HepG2 (cell line): ENCODE results near the gene METRN. TPM values are rescaled to one million over a fixed set of nuclear protein-coding genes. Genes with fewer than 3 reads are reported as not detected.

Experiments
- BCL6 ChIP-seq: IDR thresholded peaks from 2 replicates; pipeline ENCODE4 v1.6.1; 2016; ENCODE audit warnings: missing genetic modification reagents, missing compliant biosample characterization
- HNF1A ChIP-seq, 2 experiments: sonication (generic) in 1 of 2; formaldehyde crosslinking in 1 of 2; IDR thresholded peaks; 2 replicates each; pipeline versions ENCODE4 v1.4.0 to v1.6.1; 2016 to 2020; ENCODE audit warnings: borderline replicate concordance in 1 of 2, low read depth in 1 of 2, mild to moderate bottlenecking in 1 of 2, missing genetic modification reagents in 1 of 2
- KDM6A ChIP-seq: IDR thresholded peaks from 2 replicates; pipeline ENCODE4 v1.6.1; 2016; ENCODE audit warnings: low read depth
- RARA ChIP-seq: IDR thresholded peaks from 2 replicates; pipeline ENCODE4 v1.6.1; 2016; ENCODE audit warnings: missing genetic modification reagents, missing compliant biosample characterization
- RFX5 ChIP-seq: IDR thresholded peaks from 2 replicates; pipeline ENCODE4 v1.6.1; 2011; ENCODE audit warnings: low read depth, low read length, improper control_type of control experiment
- SAP130 ChIP-seq: IDR thresholded peaks from 2 replicates; pipeline ENCODE4 v1.6.1; 2016; ENCODE audit warnings: low read depth
- TCF7 ChIP-seq: sonication (generic); IDR thresholded peaks from 2 replicates; pipeline ENCODE4 v1.6.1; 2016; ENCODE audit warnings: antibody characterized with exemption, low read depth
- TCF7L2 ChIP-seq: IDR thresholded peaks from 2 replicates; pipeline ENCODE4 v1.6.1; 2011; ENCODE audit warnings: mild to moderate bottlenecking, low read depth, low read length, moderate library complexity
- ZBTB7A ChIP-seq: sonication (generic); formaldehyde crosslinking; IDR thresholded peaks from 2 replicates; pipeline ENCODE4 v1.8.0; 2022; ENCODE audit warnings: mild to moderate bottlenecking, missing genetic modification reagents
- ZEB1 ChIP-seq: IDR thresholded peaks from 2 replicates; pipeline ENCODE4 v1.6.1; 2012; ENCODE audit warnings: mild to moderate bottlenecking, low read depth, inconsistent platforms; ENCODE audit not compliant: insufficient replicate concordance
- ZNF124 ChIP-seq: sonication (generic); formaldehyde crosslinking; IDR thresholded peaks from 2 replicates; pipeline ENCODE4 v1.4.0; 2020; ENCODE audit warnings: missing genetic modification reagents
- ZNF414 ChIP-seq: sonication (generic); formaldehyde crosslinking; IDR thresholded peaks from 2 replicates; pipeline ENCODE4 v1.5.0; 2020; ENCODE audit warnings: missing genetic modification reagents
- ZNF441 ChIP-seq: sonication (generic); formaldehyde crosslinking; IDR thresholded peaks from 2 replicates; pipeline ENCODE4 v1.7.0; 2021; ENCODE audit warnings: missing genetic modification reagents, borderline replicate concordance
- ZNF589 ChIP-seq: sonication (generic); formaldehyde crosslinking; conservative IDR thresholded peaks from 2 replicates; pipeline ENCODE4 v1.8.0; 2022; ENCODE audit warnings: mild to moderate bottlenecking, moderate library complexity, missing genetic modification reagents
- ZNF704 ChIP-seq: sonication (generic); formaldehyde crosslinking; IDR thresholded peaks from 2 replicates; pipeline ENCODE4 v1.8.1; 2023; ENCODE audit warnings: mild to moderate bottlenecking, inconsistent platforms, moderate library complexity, missing genetic modification reagents, borderline replicate concordance
- polyA plus RNA-seq, 8 experiments: library from polyadenylated mRNA; depleted of rRNA in 3 of 8; stranded (reverse) in 7 of 8; unstranded in 1 of 8; fragments of >200 nt; fragmentation: Illumina TruSeq in 4 of 8; extraction: Trizol in 4 of 8; gene quantifications; 2 replicates each; pipeline versions ENCODE4 v1.2.1 to v1.2.3, GENCODE V29; 2011 to 2016; ENCODE audit warnings: low read depth in 4 of 8, missing spikeins in 1 of 8, mixed read lengths in 1 of 8; ENCODE audit not compliant: insufficient read depth in 1 of 8
- total RNA-seq, 5 experiments: library from RNA; depleted of rRNA; stranded (reverse); fragments of >200 nt; fragmentation: Illumina TruSeq; extraction: Trizol; gene quantifications; 2 replicates each; pipeline ENCODE4 v1.2.3, GENCODE V29; 2016; ENCODE audit warnings: low read depth in 1 of 5
- TF ChIP-seq, protein P1 (sequence below): sonication (generic); formaldehyde crosslinking; IDR thresholded peaks from 2 replicates; pipeline ENCODE4 v1.4.0; 2020; ENCODE audit warnings: missing genetic modification reagents, low read depth, mild to moderate bottlenecking, borderline replicate concordance
- TF ChIP-seq, protein P2 (sequence below): sonication (generic); formaldehyde crosslinking; IDR thresholded peaks from 2 replicates; pipeline ENCODE4 v1.5.0; 2020; ENCODE audit warnings: mild to moderate bottlenecking, missing genetic modification reagents
- TF ChIP-seq, protein P3 (sequence below): sonication (generic); formaldehyde crosslinking; conservative IDR thresholded peaks from 2 replicates; pipeline ENCODE4 v1.8.0; 2022; ENCODE audit warnings: missing genetic modification reagents

The METRN gene
- total and polyA plus RNA-seq, 2 of the 13 experiments (the other 11 are each of a cell fraction or from before 2014, with no cell fraction given) = 25.5 to 46.1 TPM

- no peak for TF ChIP-seq ZNF704 (CRISPR knock-in tag)
- TF ChIP-seq RARA (CRISPR knock-in tag) = no peak
- no peak for TF ChIP-seq ZNF124 (CRISPR knock-in tag)
- no peak for TF ChIP-seq KDM6A (CRISPR knock-in tag)
- no peak for TF ChIP-seq ZEB1
- no peak for TF ChIP-seq TCF7
- TF ChIP-seq ZNF414 = peak; percentile 11; the same call in 1 of the 2 replicates
- TF ChIP-seq ZNF589 (CRISPR knock-in tag) = peak; percentile 87; the same call in 1 of the 2 replicates
- TF ChIP-seq RFX5 = no peak
- TF ChIP-seq, protein P1, sequence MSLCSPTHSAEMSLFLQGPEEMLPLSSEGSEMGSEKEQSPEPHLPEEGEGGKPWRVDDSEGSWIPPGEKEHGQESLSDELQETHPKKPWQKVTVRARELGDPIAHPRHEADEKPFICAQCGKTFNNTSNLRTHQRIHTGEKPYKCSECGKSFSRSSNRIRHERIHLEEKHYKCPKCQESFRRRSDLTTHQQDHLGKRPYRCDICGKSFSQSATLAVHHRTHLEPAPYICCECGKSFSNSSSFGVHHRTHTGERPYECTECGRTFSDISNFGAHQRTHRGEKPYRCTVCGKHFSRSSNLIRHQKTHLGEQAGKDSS = no peak
- no peak for TF ChIP-seq ZNF441 (CRISPR knock-in tag)
- TF ChIP-seq, protein P2, sequence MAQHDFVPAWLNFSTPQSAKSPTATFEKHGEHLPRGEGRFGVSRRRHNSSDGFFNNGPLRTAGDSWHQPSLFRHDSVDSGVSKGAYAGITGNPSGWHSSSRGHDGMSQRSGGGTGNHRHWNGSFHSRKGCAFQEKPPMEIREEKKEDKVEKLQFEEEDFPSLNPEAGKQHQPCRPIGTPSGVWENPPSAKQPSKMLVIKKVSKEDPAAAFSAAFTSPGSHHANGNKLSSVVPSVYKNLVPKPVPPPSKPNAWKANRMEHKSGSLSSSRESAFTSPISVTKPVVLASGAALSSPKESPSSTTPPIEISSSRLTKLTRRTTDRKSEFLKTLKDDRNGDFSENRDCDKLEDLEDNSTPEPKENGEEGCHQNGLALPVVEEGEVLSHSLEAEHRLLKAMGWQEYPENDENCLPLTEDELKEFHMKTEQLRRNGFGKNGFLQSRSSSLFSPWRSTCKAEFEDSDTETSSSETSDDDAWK = no peak
- TF ChIP-seq TCF7L2 = no peak
- TF ChIP-seq BCL6 (CRISPR knock-in tag) = no peak
- peak; percentile 84 for TF ChIP-seq SAP130 (CRISPR knock-in tag)
- TF ChIP-seq HNF1A (IDR thresholded peaks at IDR 0.05; ENCODE audit: low read depth) = no peak
- TF ChIP-seq HNF1A (CRISPR knock-in tag; IDR thresholded peaks at IDR 0.05; ENCODE audit: borderline replicate concordance) = peak; percentile 38; the same call in 1 of the 2 replicates
- TF ChIP-seq, protein P3, sequence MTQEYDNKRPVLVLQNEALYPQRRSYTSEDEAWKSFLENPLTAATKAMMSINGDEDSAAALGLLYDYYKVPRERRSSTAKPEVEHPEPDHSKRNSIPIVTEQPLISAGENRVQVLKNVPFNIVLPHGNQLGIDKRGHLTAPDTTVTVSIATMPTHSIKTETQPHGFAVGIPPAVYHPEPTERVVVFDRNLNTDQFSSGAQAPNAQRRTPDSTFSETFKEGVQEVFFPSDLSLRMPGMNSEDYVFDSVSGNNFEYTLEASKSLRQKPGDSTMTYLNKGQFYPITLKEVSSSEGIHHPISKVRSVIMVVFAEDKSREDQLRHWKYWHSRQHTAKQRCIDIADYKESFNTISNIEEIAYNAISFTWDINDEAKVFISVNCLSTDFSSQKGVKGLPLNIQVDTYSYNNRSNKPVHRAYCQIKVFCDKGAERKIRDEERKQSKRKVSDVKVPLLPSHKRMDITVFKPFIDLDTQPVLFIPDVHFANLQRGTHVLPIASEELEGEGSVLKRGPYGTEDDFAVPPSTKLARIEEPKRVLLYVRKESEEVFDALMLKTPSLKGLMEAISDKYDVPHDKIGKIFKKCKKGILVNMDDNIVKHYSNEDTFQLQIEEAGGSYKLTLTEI (CRISPR knock-in tag) = no peak
- no peak; the same call in 1 of the 2 replicates for TF ChIP-seq ZBTB7A (CRISPR knock-in tag)
Measured at GRCh38 chr16:678858-679813, 35.8 kb upstream of the METRN start (continued).
